Keratinocyte (primary cell): ENCODE data around the gene GLP2R. TPM values are rescaled to one million over a fixed set of nuclear protein-coding genes. Genes with fewer than 3 reads are reported as not detected.

ENCODE experiments used
- DNase-seq: peaks from one replicate; pipeline ENCODE4 v3.0.0-alpha.2; 2011; ENCODE audit warnings: low read depth, missing footprints, low spot score
- FAIRE-seq: peaks from 2 replicates; lab custom pipeline; 2011; peaks lifted over from hg19 to GRCh38; lab: Jason Lieb, UNC
- H2AFZ ChIP-seq: 2 replicates; pipeline ENCODE4 v1.6.0; 2012; ENCODE audit warnings: low read length, control low read depth, inconsistent platforms; ENCODE audit not compliant: control insufficient read depth
- H3K27ac ChIP-seq: 2 replicates; pipeline ENCODE4 v1.5.1; 2011; ENCODE audit warnings: low read length; ENCODE audit not compliant: control insufficient read depth, insufficient read depth
- H3K27me3 ChIP-seq: 3 replicates; pipeline ENCODE4 v1.6.0; 2011; ENCODE audit warnings: low read length; ENCODE audit not compliant: control insufficient read depth, insufficient read depth; ENCODE audit errors: extremely low read depth
- H3K36me3 ChIP-seq, 2 experiments: 2 replicates in 1 of 2; 3 replicates in 1 of 2; pipeline ENCODE4 v1.5.1; 2011; ENCODE audit warnings: low read length in 2 of 2, mild to moderate bottlenecking in 1 of 2; ENCODE audit not compliant: control insufficient read depth in 2 of 2, insufficient read depth in 2 of 2; ENCODE audit errors: extremely low read depth in 1 of 2
- H3K4me1 ChIP-seq: 3 replicates; pipeline ENCODE4 v1.5.1; 2011; ENCODE audit warnings: low read length; ENCODE audit not compliant: control insufficient read depth, insufficient read depth; ENCODE audit errors: extremely low read depth
- H3K4me2 ChIP-seq: 3 replicates; pipeline ENCODE4 v1.6.0; 2011; ENCODE audit warnings: low read depth, low read length; ENCODE audit not compliant: control insufficient read depth, insufficient read depth; ENCODE audit errors: extremely low read depth
- H3K4me3 ChIP-seq, 3 experiments: fragments of 200-600 bp in 1 of 3; sonication (generic) in 1 of 3; 2 replicates in 2 of 3; 3 replicates in 1 of 3; pipeline ENCODE4 v1.5.1; 2011 to 2016; ENCODE audit warnings: low read length in 3 of 3, mild to moderate bottlenecking in 3 of 3, control low read depth in 2 of 3, inconsistent platforms in 1 of 3, low read depth in 1 of 3, mixed read lengths in 1 of 3, mixed run types in 1 of 3, moderate library complexity in 1 of 3; ENCODE audit not compliant: control insufficient read depth in 2 of 3, insufficient read depth in 2 of 3; ENCODE audit errors: extremely low read depth in 1 of 3
- H3K79me2 ChIP-seq: 2 replicates; pipeline ENCODE4 v1.6.0; 2012; ENCODE audit warnings: low read length; ENCODE audit not compliant: control insufficient read depth, insufficient read depth
- H3K9ac ChIP-seq: 3 replicates; pipeline ENCODE4 v1.6.0; 2011; ENCODE audit warnings: low read length; ENCODE audit not compliant: control insufficient read depth, insufficient read depth; ENCODE audit errors: extremely low read depth
- H3K9me1 ChIP-seq: 3 replicates; pipeline ENCODE4 v1.6.0; 2011; ENCODE audit warnings: low read length; ENCODE audit not compliant: control insufficient read depth, insufficient read depth; ENCODE audit errors: extremely low read depth
- H3K9me3 ChIP-seq: 2 replicates; pipeline ENCODE4 v1.5.1; 2012; ENCODE audit warnings: low read depth, low read length; ENCODE audit not compliant: control insufficient read depth
- H4K20me1 ChIP-seq: 3 replicates; pipeline ENCODE4 v1.6.0; 2011; ENCODE audit warnings: low read length; ENCODE audit not compliant: control insufficient read depth, insufficient read depth; ENCODE audit errors: extremely low read depth
- CTCF ChIP-seq, 3 experiments: IDR thresholded peaks in 1 of 3; conservative IDR thresholded peaks in 1 of 3; optimal IDR thresholded peaks in 1 of 3; 2 replicates in 2 of 3; 3 replicates in 1 of 3; pipeline versions ENCODE3 to v1.5.1; 2011; ENCODE audit warnings: low read length in 3 of 3, mild to moderate bottlenecking in 3 of 3, moderate library complexity in 2 of 3, control low read depth in 1 of 3, inconsistent platforms in 1 of 3; ENCODE audit not compliant: insufficient read depth in 2 of 3; ENCODE audit errors: extremely low read depth in 1 of 3
- EZH2 ChIP-seq: IDR thresholded peaks from one replicate; pipeline ENCODE4 v1.6.1; 2012; ENCODE audit warnings: inconsistent platforms, mild to moderate bottlenecking, low read length, moderate library complexity
- dilution Hi-C: fragments of 300-500 bp; cut with MboI; formaldehyde crosslinking; loops from one replicate; pipeline ENCODE4 v1.7.0; 2020; ENCODE audit warnings: low sequenced_read_pairs; ENCODE audit not compliant: extremely low pct_ligation_motif_present
- polyA plus RNA-seq, 5 experiments: library from polyadenylated mRNA; depleted of rRNA in 3 of 5; stranded (reverse) in 3 of 5; stranded (forward) in 1 of 5; unstranded in 1 of 5; fragments of >200 nt; gene quantifications; 1 replicate in 1 of 5; 2 replicates in 3 of 5; 3 replicates in 1 of 5; pipeline versions ENCODE4 v1.2.1 to v1.2.3, GENCODE V29; 2011 to 2012; ENCODE audit warnings: missing spikeins in 2 of 5, low read depth in 1 of 5, low replicate concordance in 1 of 5

GLP2R gene
- polyA plus RNA-seq, 1 donor (not counting 4 experiments of a cell fraction or from before 2014, with no cell fraction given), result not detected

GRCh38 chr17:9784544-9784943, 41.2 kb upstream of the GLP2R start:
- H3K4me1 ChIP-seq, result no peaks in the 10 kb centered on the region
- no peak overlapping the region for H2AFZ ChIP-seq
- H3K27ac ChIP-seq, result no peak overlapping the region
- DNase-seq (no peak), FAIRE-seq (no peak)
- TF ChIP-seq CTCF (optimal IDR thresholded peaks at IDR 0.05 in 1 of 3, IDR thresholded peaks at IDR 0.05 in 1 of 3, conservative IDR thresholded peaks at IDR 0.05 in 1 of 3; ENCODE audit: extremely low read depth in 1 of 3, insufficient read depth in 2 of 3, low read length in 3 of 3) (no peak), EZH2 (no peak)
- no peak overlapping the region for H3K4me2 ChIP-seq
- H3K9ac ChIP-seq, result no peak overlapping the region
- no peaks in the 10 kb centered on the region for H3K27me3 ChIP-seq
- H3K9me1 ChIP-seq, result no peaks in the 10 kb centered on the region
- dilution Hi-C loops, result no loop called here
- H3K9me3 ChIP-seq, result no peaks in the 10 kb centered on the region
- no peaks in the 10 kb centered on the region for H3K36me3 ChIP-seq
- H4K20me1 ChIP-seq, result no peaks in the 10 kb centered on the region
- no peak overlapping the region for H3K4me3 ChIP-seq
- no peaks in the 10 kb centered on the region for H3K79me2 ChIP-seq

DNA sequence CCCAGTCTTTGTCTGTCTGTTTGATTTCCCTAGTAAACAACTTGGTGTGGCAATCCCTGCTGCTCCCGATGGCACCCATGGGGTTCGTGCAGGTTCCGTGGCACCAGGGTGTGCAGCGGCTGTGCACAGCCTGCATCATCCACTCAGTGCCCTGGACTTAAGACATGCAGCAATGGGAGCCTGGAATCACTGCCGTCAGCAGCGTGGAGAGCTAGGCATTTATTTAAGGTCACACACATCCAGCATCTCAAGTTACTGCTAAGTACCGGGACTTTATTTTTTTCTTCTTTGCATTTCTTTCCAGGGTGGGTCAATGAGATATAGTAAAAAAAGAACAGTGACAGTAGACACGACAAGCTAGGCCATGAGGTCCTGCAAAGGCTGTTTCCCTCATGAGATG, 37.1 kb upstream of the GLP2R start:
- Histone ChIP-seq H3K4me2 (no peak overlapping the region), H3K9me3 (no peaks in the 10 kb centered on the region), H3K27me3 (no peaks in the 10 kb centered on the region), H3K36me3 (no peaks in the 10 kb centered on the region), H3K9me1 (no peaks in the 10 kb centered on the region), H3K79me2 (no peaks in the 10 kb centered on the region), H3K4me1 (no peaks in the 10 kb centered on the region), H3K27ac (no peak overlapping the region), H3K4me3 (no peak overlapping the region), H2AFZ (no peak overlapping the region), H4K20me1 (no peaks in the 10 kb centered on the region), H3K9ac (no peak overlapping the region)
- DNase-seq, result no peak
- dilution Hi-C loops, result no loop called here
- no peak for FAIRE-seq
- no peak for TF ChIP-seq CTCF (optimal IDR thresholded peaks at IDR 0.05 in 1 of 3, IDR thresholded peaks at IDR 0.05 in 1 of 3, conservative IDR thresholded peaks at IDR 0.05 in 1 of 3; ENCODE audit: extremely low read depth in 1 of 3, insufficient read depth in 2 of 3, low read length in 3 of 3)
- no peak for TF ChIP-seq EZH2
